Stimulated activated CD8-positive, alpha-beta memory T cell treated with anti-CD3 and anti-CD28 coated beads, Interleukin-12 subunit alpha, Interleukin-12 subunit beta, amount 100 ng/mL, for 24 hours (primary cell): ENCODE results near the gene TAGLN.
A peak's percentile ranks its signal among the peaks of the same experiment; 100 is the strongest.

Experiments used
- DNase-seq: peaks from one replicate; pipeline ENCODE4 v3.0.0-alpha.2; 2020; ENCODE audit errors: extremely low read depth

TAGLN gene

GRCh38 chr11:117199053-117199915 lies at the start of gene TAGLN:
TAGLN (plus strand) TSS chr11:117199370; CDS start chr11:117203014, 3,644 bp downstream.
- no peak for DNase-seq

DNA sequence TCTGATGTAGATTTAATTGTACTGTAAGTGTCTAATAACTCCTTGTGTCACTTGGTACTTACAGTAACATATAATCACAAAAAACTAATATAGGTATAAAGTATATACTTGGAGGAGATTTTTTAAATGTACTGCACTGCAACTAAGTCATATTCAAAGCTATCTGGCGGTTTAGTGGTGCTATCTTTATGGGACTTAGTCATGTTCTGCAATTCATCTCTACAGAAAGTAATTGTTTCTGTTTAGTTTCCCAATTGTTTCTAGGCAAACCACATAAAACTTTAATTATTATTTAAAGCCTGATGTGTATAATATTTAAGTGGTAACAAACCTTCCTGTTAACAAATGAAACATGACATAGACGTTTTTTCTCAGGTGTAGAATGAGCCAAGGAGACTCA lies 47.1 kb upstream of the TAGLN start:
- DNase-seq, result no peak

GRCh38 chr11:117154468-117154867 lies 44.7 kb upstream of the TAGLN start:
- no peak for DNase-seq

DNA sequence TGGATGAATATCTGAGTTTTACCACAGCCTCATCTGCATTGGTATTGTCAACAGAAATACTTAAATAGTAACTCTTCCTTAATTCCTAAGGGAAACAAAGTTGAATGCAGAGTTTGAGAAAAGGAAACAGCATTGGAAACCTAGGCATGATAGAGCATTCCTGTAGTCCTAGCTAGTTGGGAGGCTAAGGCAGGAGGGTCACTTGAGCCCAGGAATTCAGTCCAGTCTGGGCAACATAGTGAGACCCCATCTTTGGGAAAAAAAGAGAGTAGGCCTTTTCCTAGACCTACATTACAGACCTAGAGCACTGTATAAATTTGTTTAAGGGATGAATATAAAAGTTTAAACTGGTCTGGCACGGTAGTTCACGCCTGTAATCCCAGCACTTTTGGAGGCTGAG lies 41.7 kb upstream of the TAGLN start:
- DNase-seq, result no peak

- no peak for DNase-seq
Measured at GRCh38 chr11:117159892-117160291, 39.3 kb upstream of the TAGLN start.

- no peak for DNase-seq
Measured at GRCh38 chr11:117160826-117161225, 38.3 kb upstream of the TAGLN start.

DNA sequence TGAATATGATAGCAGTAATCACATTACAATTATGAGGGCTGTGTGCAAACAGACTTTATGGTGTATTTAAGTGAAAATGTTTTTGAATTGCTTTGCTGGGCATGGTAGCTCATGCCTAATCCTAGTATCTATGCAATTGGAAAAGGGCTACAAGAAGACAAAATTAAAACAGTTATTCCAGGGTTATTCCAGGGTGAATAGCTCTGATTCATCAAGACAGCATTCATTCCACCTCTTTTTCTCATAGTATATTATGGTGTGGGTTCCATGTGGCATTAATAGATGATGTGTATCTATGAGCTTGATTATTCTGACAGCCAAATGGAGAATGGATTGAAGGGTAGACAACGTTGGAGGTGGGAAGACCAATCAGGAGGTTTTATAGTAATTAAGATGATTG lies 32.7 kb upstream of the TAGLN start:
- DNase-seq, result no peak

DNA sequence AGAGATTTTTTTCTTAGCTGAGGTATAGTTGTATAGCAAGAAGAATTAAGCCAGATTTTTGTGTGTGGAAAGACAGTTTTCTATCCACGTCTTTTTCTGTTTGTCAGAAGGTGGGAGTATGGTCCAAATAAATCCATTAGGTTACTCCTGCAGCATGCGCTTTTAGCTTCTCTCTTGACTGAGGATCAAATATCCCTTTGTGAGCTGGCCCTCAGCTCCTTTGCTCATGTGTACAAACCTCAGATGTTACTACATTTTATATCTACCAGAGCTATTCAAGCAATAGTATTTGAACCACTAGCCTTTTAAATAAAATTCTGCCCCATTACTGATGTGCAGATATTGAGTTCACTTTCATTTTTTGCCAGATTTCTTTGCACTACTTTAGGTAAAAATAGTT lies 29.4 kb upstream of the TAGLN start:
- DNase-seq, result no peak

- no peak for DNase-seq
Measured at GRCh38 chr11:117170210-117170609, 29.0 kb upstream of the TAGLN start.

GRCh38 chr11:117171007-117171403 lies 28.2 kb upstream of the TAGLN start:
- DNase-seq, result no peak

- no peak for DNase-seq
Measured at GRCh38 chr11:117171404-117172061, 27.6 kb upstream of the TAGLN start.

DNA sequence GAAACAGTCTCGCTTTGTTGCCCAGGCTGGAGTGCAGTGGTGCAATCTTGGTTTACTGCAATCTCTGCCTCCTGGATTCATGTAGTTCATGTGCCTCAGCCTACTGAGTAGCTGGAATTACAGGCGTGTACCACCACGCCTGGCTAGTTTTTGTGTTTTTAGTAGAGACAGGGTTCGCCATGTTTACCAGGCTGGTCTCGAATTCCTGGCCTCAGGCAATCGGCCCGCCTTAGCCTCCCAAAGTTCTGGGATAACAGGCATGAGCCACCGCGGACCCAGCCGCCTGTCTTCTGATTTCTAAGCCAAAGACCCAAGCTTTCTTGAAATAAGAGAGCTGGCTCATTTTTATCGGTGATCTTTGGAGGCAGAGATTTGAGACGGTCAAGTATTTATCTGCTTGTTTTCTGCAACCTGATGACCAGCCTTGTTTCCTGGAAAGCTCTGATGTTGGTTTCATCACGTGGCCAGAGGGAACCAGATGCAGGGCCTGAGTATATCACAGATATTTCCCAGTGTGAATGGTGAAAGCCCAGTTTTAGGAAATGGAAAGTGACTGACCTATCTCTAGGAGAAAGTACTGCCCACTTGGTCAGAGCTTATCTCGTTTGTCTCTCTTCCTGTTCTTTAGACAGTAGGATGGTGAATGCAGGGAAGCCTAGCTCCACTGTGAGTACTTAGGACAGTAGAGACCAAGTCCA lies 26.3 kb upstream of the TAGLN start:
- DNase-seq, result no peak

- DNase-seq, result no peak
Measured at GRCh38 chr11:117175104-117175503, 24.1 kb upstream of the TAGLN start.

GRCh38 chr11:117175781-117176180 lies 23.4 kb upstream of the TAGLN start:
- no peak for DNase-seq

DNA sequence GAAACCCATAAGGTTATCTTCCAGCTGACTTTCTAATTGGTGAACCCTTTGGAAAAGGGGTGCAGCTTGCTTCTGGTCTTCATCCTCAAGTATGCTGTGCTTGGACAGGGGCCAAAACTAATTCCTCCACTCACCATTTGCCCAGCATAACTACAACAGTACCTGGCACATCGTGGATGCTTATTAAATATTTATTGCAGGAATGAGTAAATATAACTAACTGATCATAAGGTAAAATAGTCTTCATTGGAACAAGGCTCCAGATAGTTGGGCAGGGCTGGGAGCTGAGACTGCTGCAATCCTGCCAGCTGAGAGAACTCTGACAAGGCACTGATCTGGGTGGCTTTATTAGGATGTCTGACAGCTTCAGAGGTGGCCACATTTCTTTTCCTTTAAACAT lies 23.0 kb upstream of the TAGLN start:
- no peak for DNase-seq

GRCh38 chr11:117177534-117178209 lies 21.5 kb upstream of the TAGLN start:
- DNase-seq, result no peak

GRCh38 chr11:117178210-117179034 lies 20.7 kb upstream of the TAGLN start, which contains the start of gene SIDT2:
SIDT2 (plus strand) TSS chr11:117178743; CDS start chr11:117179264, 521 bp downstream.
- peak; percentile 78 for DNase-seq

DNA sequence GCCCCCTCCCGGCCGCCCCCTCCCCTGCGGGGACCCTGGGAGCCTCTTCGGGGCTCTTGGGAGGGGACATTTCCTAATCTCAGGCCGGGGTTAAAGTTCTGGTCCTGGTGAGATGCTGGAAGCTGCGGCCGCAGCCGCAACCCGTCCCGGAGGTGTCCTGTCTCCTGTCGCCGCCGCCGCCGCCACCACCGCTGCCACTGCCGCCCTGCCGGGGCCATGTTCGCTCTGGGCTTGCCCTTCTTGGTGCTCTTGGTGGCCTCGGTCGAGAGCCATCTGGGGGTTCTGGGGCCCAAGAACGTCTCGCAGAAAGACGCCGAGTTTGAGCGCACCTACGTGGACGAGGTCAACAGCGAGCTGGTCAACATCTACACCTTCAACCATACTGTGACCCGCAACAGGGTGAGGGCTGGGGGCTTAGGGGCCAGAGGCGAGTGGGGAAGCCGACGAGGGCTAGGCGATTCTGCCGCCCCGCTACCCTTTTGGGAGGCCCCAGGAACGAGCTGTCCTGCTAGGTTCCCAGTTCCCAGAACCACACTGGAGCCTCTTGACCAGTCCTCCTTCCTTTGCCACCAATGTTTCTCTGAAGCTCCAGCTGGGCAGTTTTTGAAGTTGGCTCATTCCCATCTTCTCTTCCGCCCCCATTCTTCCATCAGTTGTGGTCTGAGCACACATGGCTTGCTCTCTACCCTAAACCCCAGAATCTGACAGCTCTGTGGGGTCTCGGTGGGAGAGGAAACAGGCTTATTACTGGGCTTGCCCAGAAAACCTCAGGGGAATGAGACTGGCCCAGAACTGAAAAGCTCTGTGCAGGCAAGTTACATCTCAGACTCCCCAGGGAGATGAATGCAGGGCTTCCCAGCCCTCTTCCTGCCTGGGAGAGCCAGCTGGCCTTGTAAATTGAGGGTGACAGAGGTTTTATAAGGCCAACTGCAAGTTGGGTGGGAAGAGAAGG lies 19.8 kb upstream of the TAGLN start:
- no peak for DNase-seq

GRCh38 chr11:117180020-117180419 lies 19.1 kb upstream of the TAGLN start:
- DNase-seq, result no peak
